Measurements from ENCODE around the gene TSNAX.
"Not testable (repeated sequence)": the region's sequence is repeated elsewhere in the genome, so short reads cannot be mapped to it uniquely, and the experiment has no call there.

The TSNAX gene

DNA sequence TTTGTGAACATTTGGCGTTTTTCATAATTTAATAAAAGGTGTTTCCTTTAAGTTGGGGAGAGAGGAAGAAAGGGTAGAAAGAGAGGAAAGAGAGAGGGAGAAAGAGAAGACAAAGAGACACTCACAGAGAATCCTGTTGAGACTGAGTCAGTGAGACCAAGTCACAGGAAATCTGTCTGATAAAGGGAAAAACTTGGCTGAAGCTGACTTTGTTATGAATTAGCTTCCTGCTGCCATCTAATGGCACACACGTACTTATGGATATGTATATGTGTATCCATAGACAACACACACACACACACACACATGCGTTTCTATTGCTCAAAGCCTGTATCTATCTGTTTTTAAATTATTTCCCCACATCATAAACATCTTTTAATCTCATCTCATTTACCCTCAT, 55.6 kb downstream of the TSNAX start:
- Histone ChIP-seq H3K36me3 (ENCODE audit: control insufficient read depth in 2 of 2, insufficient read depth in 2 of 2, low read length in 2 of 2) (no peaks in the 10 kb centered on the region), H3K27me3 (ENCODE audit: control insufficient read depth in 1 of 2, insufficient read depth in 2 of 2, low read length in 2 of 2) (no peaks in the 10 kb centered on the region), H3K4me3 (ENCODE audit: low read length in 2 of 2) (no peak overlapping the region), H3K4me1 (ENCODE audit: control insufficient read depth, insufficient read depth, low read length) (no peaks in the 10 kb centered on the region), H3K9me3 (ENCODE audit: control insufficient read depth in 2 of 2, low read length in 2 of 2) (no peaks in the 10 kb centered on the region), H3K27ac (ENCODE audit: low read length) (no peak overlapping the region), H3K9ac (ENCODE audit: low read length in 2 of 2) (no peak overlapping the region)

DNA sequence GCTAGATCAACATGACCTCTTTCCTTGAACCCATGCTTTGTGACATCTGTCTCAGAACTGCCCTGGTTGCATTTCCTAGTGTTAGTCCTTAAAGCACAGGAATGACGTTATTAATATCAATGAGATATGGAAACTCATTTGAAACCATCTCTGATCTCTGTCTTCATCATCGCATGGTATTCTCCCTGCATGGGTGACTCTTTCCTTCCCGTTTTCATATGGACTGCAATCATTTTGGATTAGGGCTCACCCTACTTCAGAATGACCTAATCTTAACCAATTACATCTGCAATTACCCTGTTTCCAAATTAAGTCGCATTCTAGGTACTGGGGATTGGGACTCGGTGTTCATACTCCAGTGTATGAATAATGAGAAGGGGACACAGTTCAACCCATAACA, 56.5 kb downstream of the TSNAX start:
- no peaks in the 10 kb centered on the region for H3K27me3 ChIP-seq (ENCODE audit: control insufficient read depth in 1 of 2, insufficient read depth in 2 of 2, low read length in 2 of 2)
- H3K4me1 ChIP-seq (ENCODE audit: control insufficient read depth, insufficient read depth, low read length) = no peaks in the 10 kb centered on the region

DNA sequence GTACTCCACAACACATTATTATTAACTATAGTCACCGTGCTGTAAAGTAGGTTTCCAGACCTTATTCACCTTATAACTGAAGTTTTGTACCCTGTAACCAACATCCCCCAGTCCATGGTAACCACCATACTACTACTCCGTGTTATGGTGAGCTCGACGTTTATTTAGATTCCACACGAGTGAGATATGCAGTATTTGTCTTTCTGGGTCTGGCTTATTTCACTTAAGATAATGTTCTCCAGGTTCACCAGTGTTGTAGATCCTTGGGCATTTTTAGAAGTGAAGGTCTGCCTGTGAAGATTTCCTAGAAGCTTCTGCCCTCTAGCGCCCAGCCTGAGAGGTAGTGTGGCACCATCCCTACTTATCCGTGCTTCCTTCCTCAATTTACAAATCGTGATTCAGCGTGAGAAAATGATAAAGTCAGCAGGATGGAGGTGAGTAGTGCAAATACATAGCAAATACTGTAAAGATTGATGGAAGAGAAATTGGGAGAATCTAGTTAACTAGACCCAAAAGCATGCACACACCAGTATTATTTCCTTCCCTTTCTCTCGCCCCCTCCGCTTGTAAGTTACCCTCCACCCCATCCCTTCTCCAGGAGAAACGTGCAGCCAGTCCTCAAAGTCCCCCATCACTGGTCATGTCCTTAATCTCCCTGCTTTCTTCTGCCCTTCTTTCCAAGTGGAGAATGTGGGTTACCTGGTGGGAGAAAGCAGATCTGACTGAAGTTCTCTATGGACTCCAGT, 62.2 kb downstream of the TSNAX start:
- Histone ChIP-seq H3K9me3 (ENCODE audit: control insufficient read depth in 2 of 2, low read length in 2 of 2) (no peaks in the 10 kb centered on the region), H3K36me3 (ENCODE audit: control insufficient read depth in 2 of 2, insufficient read depth in 2 of 2, low read length in 2 of 2) (no peaks in the 10 kb centered on the region), H3K9ac (ENCODE audit: low read length in 2 of 2) (peak overlapping the region in 1 of 2 donors; percentile 7), H3K27me3 (ENCODE audit: control insufficient read depth in 1 of 2, insufficient read depth in 2 of 2, low read length in 2 of 2) (no peaks in the 10 kb centered on the region), H3K27ac (ENCODE audit: low read length) (no peak overlapping the region), H3K4me3 (ENCODE audit: low read length in 2 of 2) (peak overlapping the region; percentile 22 to 35), H3K4me1 (ENCODE audit: control insufficient read depth, insufficient read depth, low read length) (peaks cover 4% of the 10 kb centered on the region)

More for the DNA sequence above, 56.5 kb downstream of the TSNAX start:
- Histone ChIP-seq H3K27ac (ENCODE audit: low read length) (no peak overlapping the region), H3K9me3 (ENCODE audit: control insufficient read depth in 2 of 2, low read length in 2 of 2) (no peaks in the 10 kb centered on the region), H3K9ac (ENCODE audit: low read length in 2 of 2) (no peak overlapping the region), H3K4me3 (ENCODE audit: low read length in 2 of 2) (no peak overlapping the region), H3K36me3 (ENCODE audit: control insufficient read depth in 2 of 2, insufficient read depth in 2 of 2, low read length in 2 of 2) (no peaks in the 10 kb centered on the region)

GRCh38 chr1:231591466-231591865, 63.0 kb downstream of the TSNAX start:
- Histone ChIP-seq H3K4me1 (ENCODE audit: control insufficient read depth, insufficient read depth, low read length) (peaks cover 4% of the 10 kb centered on the region), H3K27me3 (ENCODE audit: control insufficient read depth in 1 of 2, insufficient read depth in 2 of 2, low read length in 2 of 2) (no peaks in the 10 kb centered on the region), H3K27ac (ENCODE audit: low read length) (no peak overlapping the region), H3K4me3 (ENCODE audit: low read length in 2 of 2) (no peak overlapping the region), H3K9ac (ENCODE audit: low read length in 2 of 2) (no peak overlapping the region), H3K9me3 (ENCODE audit: control insufficient read depth in 2 of 2, low read length in 2 of 2) (no peaks in the 10 kb centered on the region), H3K36me3 (ENCODE audit: control insufficient read depth in 2 of 2, insufficient read depth in 2 of 2, low read length in 2 of 2) (no peaks in the 10 kb centered on the region)

GRCh38 chr1:231592809-231593208, 64.3 kb downstream of the TSNAX start:
- Histone ChIP-seq H3K36me3 (ENCODE audit: control insufficient read depth in 2 of 2, insufficient read depth in 2 of 2, low read length in 2 of 2) (no peaks in the 10 kb centered on the region), H3K27me3 (ENCODE audit: control insufficient read depth in 1 of 2, insufficient read depth in 2 of 2, low read length in 2 of 2) (no peaks in the 10 kb centered on the region), H3K27ac (ENCODE audit: low read length) (no peak overlapping the region), H3K9ac (ENCODE audit: low read length in 2 of 2) (no peak overlapping the region), H3K4me1 (ENCODE audit: control insufficient read depth, insufficient read depth, low read length) (peaks cover 4% of the 10 kb centered on the region), H3K4me3 (ENCODE audit: low read length in 2 of 2) (no peak overlapping the region), H3K9me3 (ENCODE audit: control insufficient read depth in 2 of 2, low read length in 2 of 2) (no peaks in the 10 kb centered on the region)

DNA sequence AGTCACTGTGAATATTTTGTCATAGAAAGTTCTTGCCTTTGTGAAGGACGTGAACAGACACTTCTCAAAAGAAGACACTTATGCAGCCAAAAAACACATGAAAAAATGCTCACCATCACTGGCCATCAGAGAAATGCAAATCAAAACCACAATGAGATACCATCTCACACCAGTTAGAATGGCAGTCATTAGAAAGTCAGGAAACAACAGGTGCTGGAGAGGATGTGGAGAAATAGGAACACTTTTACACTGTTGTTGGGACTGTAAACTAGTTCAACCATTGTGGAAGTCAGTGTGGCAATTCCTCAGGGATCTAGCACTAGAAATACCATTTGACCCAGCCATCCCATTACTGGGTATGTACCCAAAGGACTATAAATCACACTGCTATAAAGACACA, 64.8 kb downstream of the TSNAX start:
- H3K4me1 ChIP-seq (ENCODE audit: control insufficient read depth, insufficient read depth, low read length); H3K9ac ChIP-seq (ENCODE audit: low read length in 2 of 2); H3K36me3 ChIP-seq (ENCODE audit: control insufficient read depth in 2 of 2, insufficient read depth in 2 of 2, low read length in 2 of 2); H3K4me3 ChIP-seq (ENCODE audit: low read length in 2 of 2); H3K27ac ChIP-seq (ENCODE audit: low read length); H3K27me3 ChIP-seq (ENCODE audit: control insufficient read depth in 1 of 2, insufficient read depth in 2 of 2, low read length in 2 of 2); H3K9me3 ChIP-seq (ENCODE audit: control insufficient read depth in 2 of 2, low read length in 2 of 2): not testable (repeated sequence)

DNA sequence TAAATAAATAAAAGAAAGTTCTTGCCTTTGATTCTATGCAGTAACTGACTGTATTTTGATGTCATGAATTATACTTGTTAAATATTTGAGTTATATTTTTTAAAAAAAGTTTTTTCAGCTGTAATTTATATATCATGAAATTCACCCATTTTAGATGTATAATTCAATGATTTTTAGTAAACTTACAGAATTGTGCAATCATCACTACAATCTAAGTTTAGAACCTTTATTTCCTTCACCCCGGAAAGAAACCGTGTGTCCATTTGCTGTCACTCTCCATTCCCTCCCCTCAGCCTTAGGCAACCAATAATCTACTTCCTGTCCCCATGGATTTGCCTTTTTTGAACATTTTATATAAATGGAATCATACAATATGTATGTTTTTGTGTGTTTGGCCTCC, 65.7 kb downstream of the TSNAX start:
- Histone ChIP-seq H3K4me3 (ENCODE audit: low read length in 2 of 2) (no peak overlapping the region), H3K27me3 (ENCODE audit: control insufficient read depth in 1 of 2, insufficient read depth in 2 of 2, low read length in 2 of 2) (no peaks in the 10 kb centered on the region), H3K27ac (ENCODE audit: low read length) (no peak overlapping the region), H3K9me3 (ENCODE audit: control insufficient read depth in 2 of 2, low read length in 2 of 2) (no peaks in the 10 kb centered on the region), H3K4me1 (ENCODE audit: control insufficient read depth, insufficient read depth, low read length) (peaks cover 4% of the 10 kb centered on the region), H3K36me3 (ENCODE audit: control insufficient read depth in 2 of 2, insufficient read depth in 2 of 2, low read length in 2 of 2) (no peaks in the 10 kb centered on the region), H3K9ac (ENCODE audit: low read length in 2 of 2) (no peak overlapping the region)

GRCh38 chr1:231594749-231595148, 66.3 kb downstream of the TSNAX start:
- no peaks in the 10 kb centered on the region for H3K36me3 ChIP-seq (ENCODE audit: control insufficient read depth in 2 of 2, insufficient read depth in 2 of 2, low read length in 2 of 2)
- no peaks in the 10 kb centered on the region for H3K27me3 ChIP-seq (ENCODE audit: control insufficient read depth in 1 of 2, insufficient read depth in 2 of 2, low read length in 2 of 2)
- H3K9ac ChIP-seq (ENCODE audit: low read length in 2 of 2) = no peak overlapping the region
- no peak overlapping the region for H3K4me3 ChIP-seq (ENCODE audit: low read length in 2 of 2)
- peaks cover 4% of the 10 kb centered on the region for H3K4me1 ChIP-seq (ENCODE audit: control insufficient read depth, insufficient read depth, low read length)
- no peaks in the 10 kb centered on the region for H3K9me3 ChIP-seq (ENCODE audit: control insufficient read depth in 2 of 2, low read length in 2 of 2)
- no peak overlapping the region for H3K27ac ChIP-seq (ENCODE audit: low read length)

DNA sequence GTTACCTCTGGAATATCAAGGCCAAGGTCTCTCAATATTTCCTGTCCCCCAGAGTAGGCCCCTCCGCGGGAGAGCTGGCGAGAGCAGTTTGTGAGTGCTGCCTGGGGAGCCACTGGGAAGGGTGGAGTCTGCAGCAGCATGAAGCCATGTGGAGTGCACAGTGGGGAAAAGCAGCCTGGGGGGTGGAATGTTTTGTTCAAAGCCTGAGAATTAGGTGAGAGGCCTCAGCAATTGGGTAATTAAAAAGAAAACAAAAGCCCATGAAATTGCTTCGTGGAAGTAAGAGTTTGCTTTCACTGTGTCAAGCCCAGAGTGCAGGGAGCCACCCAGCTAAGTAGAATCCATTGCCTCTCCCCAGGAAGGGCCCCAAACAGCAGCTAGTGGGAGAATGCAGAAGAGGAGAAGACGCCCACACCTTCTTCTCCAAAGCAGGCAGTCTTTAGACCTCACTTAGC, 67.9 kb downstream of the TSNAX start:
- Histone ChIP-seq H3K4me3 (ENCODE audit: low read length in 2 of 2) (no peak overlapping the region), H3K4me1 (ENCODE audit: control insufficient read depth, insufficient read depth, low read length) (no peaks in the 10 kb centered on the region), H3K36me3 (ENCODE audit: control insufficient read depth in 2 of 2, insufficient read depth in 2 of 2, low read length in 2 of 2) (no peaks in the 10 kb centered on the region), H3K9me3 (ENCODE audit: control insufficient read depth in 2 of 2, low read length in 2 of 2) (no peaks in the 10 kb centered on the region), H3K27ac (ENCODE audit: low read length) (no peak overlapping the region), H3K9ac (ENCODE audit: low read length in 2 of 2) (no peak overlapping the region), H3K27me3 (ENCODE audit: control insufficient read depth in 1 of 2, insufficient read depth in 2 of 2, low read length in 2 of 2) (no peaks in the 10 kb centered on the region)

- Histone ChIP-seq H3K4me3 (ENCODE audit: low read length in 2 of 2) (no peak overlapping the region), H3K27me3 (ENCODE audit: control insufficient read depth in 1 of 2, insufficient read depth in 2 of 2, low read length in 2 of 2) (no peaks in the 10 kb centered on the region), H3K27ac (ENCODE audit: low read length) (no peak overlapping the region), H3K36me3 (ENCODE audit: control insufficient read depth in 2 of 2, insufficient read depth in 2 of 2, low read length in 2 of 2) (no peaks in the 10 kb centered on the region), H3K9me3 (ENCODE audit: control insufficient read depth in 2 of 2, low read length in 2 of 2) (no peaks in the 10 kb centered on the region), H3K9ac (ENCODE audit: low read length in 2 of 2) (no peak overlapping the region), H3K4me1 (ENCODE audit: control insufficient read depth, insufficient read depth, low read length) (peaks cover 7% of the 10 kb centered on the region)
These were observed 69.5 kb downstream of the TSNAX start for GRCh38 chr1:231597971-231598370.

- H3K9me3 ChIP-seq (ENCODE audit: control insufficient read depth in 2 of 2, low read length in 2 of 2) = no peaks in the 10 kb centered on the region
- H3K36me3 ChIP-seq (ENCODE audit: control insufficient read depth in 2 of 2, insufficient read depth in 2 of 2, low read length in 2 of 2) = no peaks in the 10 kb centered on the region
- H3K4me3 ChIP-seq (ENCODE audit: low read length in 2 of 2) = peak overlapping the region in 1 of 2 donors; percentile 21
- H3K27ac ChIP-seq (ENCODE audit: low read length) = no peak overlapping the region
- H3K4me1 ChIP-seq (ENCODE audit: control insufficient read depth, insufficient read depth, low read length) = peaks cover 7% of the 10 kb centered on the region
- H3K27me3 ChIP-seq (ENCODE audit: control insufficient read depth in 1 of 2, insufficient read depth in 2 of 2, low read length in 2 of 2) = no peaks in the 10 kb centered on the region
- no peak overlapping the region for H3K9ac ChIP-seq (ENCODE audit: low read length in 2 of 2)
These were observed 72.0 kb downstream of the TSNAX start for GRCh38 chr1:231600458-231600976.
